Mesenchymal stem cell (in vitro differentiated cells and primary cell): ENCODE results near the gene TTYH3.

Experiments
- DNase-seq: peaks from one replicate; pipeline ENCODE4 v3.0.0-alpha.2; 2013
- H2AFZ ChIP-seq: one replicate; pipeline ENCODE4 v1.6.1; 2013; ENCODE audit warnings: low read depth, mild to moderate bottlenecking, control low read depth, inconsistent platforms, low read length, moderate library complexity
- H2AK5ac ChIP-seq: 2 replicates; pipeline ENCODE4 v1.6.1; 2013; ENCODE audit warnings: low read length, moderate library complexity, mild to moderate bottlenecking, inconsistent platforms; ENCODE audit not compliant: severe bottlenecking
- H2BK120ac ChIP-seq: one replicate; pipeline ENCODE4 v1.6.1; 2013; ENCODE audit warnings: low read depth, mild to moderate bottlenecking, inconsistent platforms, low read length, moderate library complexity
- H2BK12ac ChIP-seq, 2 experiments: one replicate each; pipeline ENCODE4 v1.6.1; 2013; ENCODE audit warnings: inconsistent platforms in 2 of 2, low read length in 2 of 2, mild to moderate bottlenecking in 2 of 2, moderate library complexity in 2 of 2, control low read depth in 1 of 2
- H2BK15ac ChIP-seq: one replicate; pipeline ENCODE4 v1.6.1; 2013; ENCODE audit warnings: mild to moderate bottlenecking, low read depth, inconsistent platforms; ENCODE audit not compliant: poor library complexity, severe bottlenecking
- H2BK5ac ChIP-seq: 2 replicates; pipeline ENCODE4 v1.6.1; 2013; ENCODE audit warnings: low read depth, mild to moderate bottlenecking, low read length, control low read depth, inconsistent platforms; ENCODE audit not compliant: poor library complexity, severe bottlenecking
- H3K14ac ChIP-seq, 2 experiments: one replicate each; pipeline ENCODE4 v1.6.1; 2013; ENCODE audit warnings: inconsistent platforms in 2 of 2, low read length in 2 of 2, control low read depth in 1 of 2, mild to moderate bottlenecking in 1 of 2, moderate library complexity in 1 of 2
- H3K18ac ChIP-seq, 2 experiments: one replicate each; pipeline ENCODE4 v1.6.1; 2013; ENCODE audit warnings: inconsistent platforms in 2 of 2, low read length in 2 of 2, control low read depth in 1 of 2, low read depth in 1 of 2, mild to moderate bottlenecking in 1 of 2
- H3K23ac ChIP-seq, 2 experiments: one replicate each; pipeline ENCODE4 v1.6.1; 2013; ENCODE audit warnings: inconsistent platforms in 2 of 2, low read length in 2 of 2, mild to moderate bottlenecking in 2 of 2, moderate library complexity in 2 of 2, control low read depth in 1 of 2
- H3K27ac ChIP-seq: 2 replicates; pipeline ENCODE4 v1.5.1; 2013; ENCODE audit warnings: mild to moderate bottlenecking, moderate library complexity, low read length, control low read depth, inconsistent platforms; ENCODE audit not compliant: poor library complexity, severe bottlenecking
- H3K27me3 ChIP-seq, 2 experiments: 2 replicates each; pipeline versions ENCODE4 v1.6.1 to v1.7.0; 2013; ENCODE audit warnings: low read length in 2 of 2, mild to moderate bottlenecking in 2 of 2, moderate library complexity in 2 of 2, control low read depth in 1 of 2, inconsistent platforms in 1 of 2; ENCODE audit not compliant: control insufficient read depth in 1 of 2, insufficient read depth in 1 of 2
- H3K36me3 ChIP-seq, 2 experiments: 2 replicates each; pipeline versions ENCODE4 v1.6.1 to v1.7.0; 2013; ENCODE audit warnings: low read length in 2 of 2, control low read depth in 1 of 2, inconsistent platforms in 1 of 2, low read depth in 1 of 2, mild to moderate bottlenecking in 1 of 2; ENCODE audit not compliant: insufficient read depth in 2 of 2, control insufficient read depth in 1 of 2
- H3K4ac ChIP-seq, 2 experiments: one replicate each; pipeline ENCODE4 v1.6.1; 2013; ENCODE audit warnings: inconsistent platforms in 2 of 2, low read length in 2 of 2, mild to moderate bottlenecking in 2 of 2, moderate library complexity in 2 of 2, control low read depth in 1 of 2, low read depth in 1 of 2
- H3K4me1 ChIP-seq: 2 replicates; pipeline ENCODE4 v1.6.1; 2013; ENCODE audit warnings: low read depth, low read length, control low read depth; ENCODE audit not compliant: control insufficient read depth, insufficient read depth
- H3K4me2 ChIP-seq: 2 replicates; pipeline ENCODE4 v1.6.1; 2013; ENCODE audit warnings: low read length, mild to moderate bottlenecking, inconsistent platforms; ENCODE audit not compliant: poor library complexity, severe bottlenecking
- H3K4me3 ChIP-seq, 2 experiments: 2 replicates each; pipeline versions ENCODE4 v1.5.1 to v1.7.0; 2013; ENCODE audit warnings: low read length in 2 of 2, mild to moderate bottlenecking in 2 of 2, control low read depth in 1 of 2, low read depth in 1 of 2; ENCODE audit not compliant: insufficient read depth in 1 of 2
- H3K79me1 ChIP-seq: replicated peaks from 2 replicates; pipeline ENCODE4 v1.6.1; 2013; ENCODE audit warnings: mild to moderate bottlenecking, control low read depth, low read length, inconsistent platforms; ENCODE audit not compliant: poor library complexity, severe bottlenecking
- H3K9ac ChIP-seq: 2 replicates; pipeline ENCODE4 v1.7.0; 2013; ENCODE audit warnings: mild to moderate bottlenecking, low read length, moderate library complexity
- H3K9me3 ChIP-seq: 2 replicates; pipeline ENCODE4 v1.7.0; 2013; ENCODE audit warnings: mild to moderate bottlenecking, low read length; ENCODE audit not compliant: control insufficient read depth
- H4K8ac ChIP-seq: one replicate; pipeline ENCODE4 v1.6.1; 2013; ENCODE audit warnings: inconsistent platforms, mild to moderate bottlenecking, low read length, moderate library complexity
- H4K91ac ChIP-seq: one replicate; pipeline ENCODE4 v1.6.1; 2013; ENCODE audit warnings: mild to moderate bottlenecking, low read length, inconsistent platforms
- WGBS: methylation state at CpG from one replicate; pipeline ENCODE4 v1.1.7; 2013; ENCODE audit warnings: mixed read lengths; 5-methylcytosine and 5-hydroxymethylcytosine counted together

Gene TTYH3

DNA sequence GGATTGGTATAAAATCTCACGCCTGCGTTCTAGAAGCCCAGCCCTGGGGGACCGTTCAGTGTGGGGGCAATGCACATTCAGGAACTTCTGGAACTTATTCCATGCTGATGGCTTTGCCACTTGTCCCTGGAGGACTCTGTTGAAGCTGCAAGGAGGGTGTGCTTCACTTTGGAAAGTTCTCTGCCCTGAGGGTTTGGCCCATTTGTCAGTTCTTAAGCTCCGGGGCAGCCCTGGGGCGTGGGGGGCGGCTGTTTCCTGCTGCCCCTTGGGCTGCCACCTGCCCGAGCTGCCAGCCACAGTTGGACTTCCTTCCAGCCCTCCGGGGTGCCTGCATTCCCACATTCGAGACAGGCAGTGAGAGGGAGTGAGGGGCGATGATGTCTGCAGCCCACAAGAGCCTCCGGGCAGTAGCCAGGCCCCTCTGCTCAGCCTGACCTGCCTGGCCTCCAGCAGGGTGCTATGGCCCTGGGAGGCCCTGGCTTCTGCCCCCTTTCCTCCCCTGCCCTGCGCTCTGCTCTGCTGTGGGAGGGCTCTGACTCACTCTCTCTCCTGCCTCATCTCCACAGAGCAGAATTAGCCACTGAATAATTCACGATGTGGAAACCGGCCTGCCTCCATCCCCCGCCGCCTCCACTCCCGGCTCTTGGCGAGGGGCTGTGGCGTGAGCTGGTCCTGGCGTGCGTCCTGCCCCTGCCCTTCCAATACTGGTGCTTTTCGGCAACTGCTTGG, 1.9 kb downstream of the TTYH3 start:
- Histone ChIP-seq H3K36me3 (peaks cover 4 to 36% of the 10 kb centered on the region in 2 experiments), H3K4me1 (peaks cover 64% of the 10 kb centered on the region), H4K8ac (peak overlapping the region; percentile 74), H3K27ac (peak overlapping the region; percentile 99), H2AK5ac (peak overlapping the region; percentile 93), H2BK12ac (peak overlapping the region; percentile 0 to 86), H3K4me3 (peak overlapping the region; percentile 73 to 94), H4K91ac (peak overlapping the region; percentile 98), H3K14ac (peak overlapping the region in 1 of 2 experiments; percentile 88), H3K79me1 (no peaks in the 10 kb centered on the region), H3K4ac (peak overlapping the region; percentile 70 to 93), H3K18ac (peak overlapping the region; percentile 95 to 98), H3K23ac (peak overlapping the region in 1 of 2 experiments; percentile 43), H2BK5ac (peak overlapping the region; percentile 95), H3K27me3 (no peaks in the 10 kb centered on the region), H2AFZ (no peak overlapping the region), H2BK120ac (peak overlapping the region; percentile 71), H3K4me2 (peak overlapping the region; percentile 86), H3K9me3 (no peaks in the 10 kb centered on the region), H3K9ac (peak overlapping the region; percentile 92), H2BK15ac (peak overlapping the region; percentile 31)
- DNase-seq, result peak; percentile 96
- 3% methylated on average over 22 of the region's 22 CpGs for WGBS

DNA sequence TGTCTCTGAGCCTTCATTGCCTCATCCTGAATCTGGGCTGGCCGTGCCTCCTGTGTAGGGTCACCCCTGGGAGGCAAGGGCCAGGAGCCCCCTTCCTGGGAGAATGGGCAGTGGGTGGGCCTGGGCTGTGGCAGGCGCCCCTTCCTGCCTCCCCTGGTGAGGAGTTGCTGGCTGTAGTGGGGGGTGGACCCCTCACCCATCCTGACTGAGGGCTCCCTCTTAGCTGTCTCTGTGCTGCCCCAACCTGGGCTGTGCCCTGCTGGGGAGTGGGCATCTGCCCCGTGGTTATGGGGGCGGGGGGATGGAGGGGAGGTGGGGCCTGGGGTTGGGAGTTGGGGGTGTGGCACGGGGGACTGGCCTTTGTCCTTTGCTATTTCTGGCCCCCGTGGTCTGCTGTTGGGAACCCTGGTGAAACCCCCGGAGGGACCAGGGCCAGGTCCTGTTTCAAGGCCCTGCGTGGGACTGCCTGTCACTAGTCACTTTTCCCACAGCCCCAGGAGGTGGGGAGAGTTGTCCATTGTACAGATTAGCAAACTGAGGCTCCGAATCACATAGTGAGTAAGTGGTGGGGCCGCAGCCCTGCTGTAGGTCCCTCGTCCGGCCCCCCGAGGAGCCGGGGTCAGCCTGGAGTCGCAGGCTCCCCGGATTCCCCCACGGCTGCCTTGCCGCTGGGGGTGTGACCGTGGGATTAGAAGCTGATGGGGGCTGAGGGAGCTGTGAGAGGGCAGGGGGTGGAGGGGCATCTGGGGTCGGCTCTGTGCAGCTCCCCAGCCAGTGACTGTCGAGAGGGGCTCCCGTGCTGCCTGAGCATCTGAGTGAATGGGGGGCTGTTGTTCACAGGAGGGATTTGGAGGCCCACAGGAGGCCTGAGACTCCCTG, 2.7 kb downstream of the TTYH3 start:
- peak overlapping the region in 1 of 2 experiments; percentile 88 for H3K14ac ChIP-seq
- peak overlapping the region; percentile 86 for H3K4me2 ChIP-seq
- H2BK120ac ChIP-seq, result peak overlapping the region; percentile 39
- H4K91ac ChIP-seq, result peak overlapping the region; percentile 98
- peak overlapping the region; percentile 95 for H2BK5ac ChIP-seq
- peak overlapping the region; percentile 99 for H3K27ac ChIP-seq
- H2AK5ac ChIP-seq, result peak overlapping the region; percentile 93
- WGBS, result 88% methylated on average over 19 of the region's 22 CpGs
- peak overlapping the region in 1 of 2 experiments; percentile 85 for H2BK12ac ChIP-seq
- peak overlapping the region; percentile 61 to 73 for H3K4me3 ChIP-seq
- no peak overlapping the region for H2AFZ ChIP-seq
- no peak for DNase-seq
- peak overlapping the region; percentile 69 for H3K9ac ChIP-seq
- H3K36me3 ChIP-seq, result peaks cover 4 to 43% of the 10 kb centered on the region in 2 experiments
- H3K4ac ChIP-seq, result peak overlapping the region; percentile 70 to 72
- no peaks in the 10 kb centered on the region for H3K9me3 ChIP-seq
- H3K23ac ChIP-seq, result peak overlapping the region in 1 of 2 experiments; percentile 34
- peak overlapping the region; percentile 17 for H2BK15ac ChIP-seq
- peaks cover 70% of the 10 kb centered on the region for H3K4me1 ChIP-seq
- H3K27me3 ChIP-seq, result no peaks in the 10 kb centered on the region
- peak overlapping the region; percentile 74 for H4K8ac ChIP-seq
- peak overlapping the region; percentile 95 to 97 for H3K18ac ChIP-seq
- H3K79me1 ChIP-seq, result no peaks in the 10 kb centered on the region

DNA sequence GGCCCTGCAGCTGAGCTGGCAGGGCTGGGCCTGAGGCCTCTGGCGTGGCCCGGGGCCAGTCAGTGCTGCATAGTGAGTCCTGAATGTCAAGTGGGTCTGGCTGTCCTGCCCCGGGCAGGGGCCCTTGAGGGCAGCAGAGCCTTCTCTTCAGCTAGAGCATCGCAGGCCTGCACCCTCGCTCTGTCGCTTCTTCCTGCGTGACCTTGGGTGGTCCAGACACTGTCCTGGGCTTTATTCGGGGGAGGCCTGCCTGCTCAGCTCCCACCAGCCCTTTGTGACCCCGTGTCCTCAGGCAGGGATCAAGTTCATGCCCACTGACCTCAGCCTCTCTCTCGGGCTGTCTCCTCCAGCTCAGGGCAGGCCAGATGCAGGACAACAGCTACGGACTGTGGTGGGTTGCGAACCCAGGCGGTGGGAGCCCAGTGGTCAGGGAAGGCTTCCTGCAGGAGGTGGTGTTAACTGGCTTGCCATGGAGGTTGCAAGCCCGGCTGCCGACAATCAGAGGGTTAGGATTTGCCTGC, 3.4 kb downstream of the TTYH3 start:
- no peak overlapping the region for H3K9ac ChIP-seq
- peaks cover 4 to 50% of the 10 kb centered on the region in 2 experiments for H3K36me3 ChIP-seq
- peak overlapping the region in 1 of 2 experiments; percentile 23 for H3K4me3 ChIP-seq
- H3K27ac ChIP-seq, result peak overlapping the region; percentile 99
- no peak overlapping the region for H2BK12ac ChIP-seq
- no peak overlapping the region for H2BK120ac ChIP-seq
- H3K9me3 ChIP-seq, result no peaks in the 10 kb centered on the region
- WGBS, result 92% methylated on average over 15 of the region's 15 CpGs
- no peak overlapping the region for H3K23ac ChIP-seq
- no peaks in the 10 kb centered on the region for H3K79me1 ChIP-seq
- peak overlapping the region; percentile 21 for H2AK5ac ChIP-seq
- DNase-seq, result no peak
- H2BK5ac ChIP-seq, result peak overlapping the region; percentile 51
- no peaks in the 10 kb centered on the region for H3K27me3 ChIP-seq
- H2AFZ ChIP-seq, result no peak overlapping the region
- peak overlapping the region in 1 of 2 experiments; percentile 61 for H3K18ac ChIP-seq
- H2BK15ac ChIP-seq, result peak overlapping the region; percentile 17
- peak overlapping the region; percentile 67 for H3K4me2 ChIP-seq
- H4K8ac ChIP-seq, result no peak overlapping the region
- no peak overlapping the region for H3K4ac ChIP-seq
- peaks cover 70% of the 10 kb centered on the region for H3K4me1 ChIP-seq
- peak overlapping the region in 1 of 2 experiments; percentile 29 for H3K14ac ChIP-seq
- peak overlapping the region; percentile 6 for H4K91ac ChIP-seq
